Measurements from ENCODE around the gene SIX5.
"Not testable (repeated sequence)": the region's sequence is repeated elsewhere in the genome, so short reads cannot be mapped to it uniquely, and the experiment has no call there.

The SIX5 gene

DNA sequence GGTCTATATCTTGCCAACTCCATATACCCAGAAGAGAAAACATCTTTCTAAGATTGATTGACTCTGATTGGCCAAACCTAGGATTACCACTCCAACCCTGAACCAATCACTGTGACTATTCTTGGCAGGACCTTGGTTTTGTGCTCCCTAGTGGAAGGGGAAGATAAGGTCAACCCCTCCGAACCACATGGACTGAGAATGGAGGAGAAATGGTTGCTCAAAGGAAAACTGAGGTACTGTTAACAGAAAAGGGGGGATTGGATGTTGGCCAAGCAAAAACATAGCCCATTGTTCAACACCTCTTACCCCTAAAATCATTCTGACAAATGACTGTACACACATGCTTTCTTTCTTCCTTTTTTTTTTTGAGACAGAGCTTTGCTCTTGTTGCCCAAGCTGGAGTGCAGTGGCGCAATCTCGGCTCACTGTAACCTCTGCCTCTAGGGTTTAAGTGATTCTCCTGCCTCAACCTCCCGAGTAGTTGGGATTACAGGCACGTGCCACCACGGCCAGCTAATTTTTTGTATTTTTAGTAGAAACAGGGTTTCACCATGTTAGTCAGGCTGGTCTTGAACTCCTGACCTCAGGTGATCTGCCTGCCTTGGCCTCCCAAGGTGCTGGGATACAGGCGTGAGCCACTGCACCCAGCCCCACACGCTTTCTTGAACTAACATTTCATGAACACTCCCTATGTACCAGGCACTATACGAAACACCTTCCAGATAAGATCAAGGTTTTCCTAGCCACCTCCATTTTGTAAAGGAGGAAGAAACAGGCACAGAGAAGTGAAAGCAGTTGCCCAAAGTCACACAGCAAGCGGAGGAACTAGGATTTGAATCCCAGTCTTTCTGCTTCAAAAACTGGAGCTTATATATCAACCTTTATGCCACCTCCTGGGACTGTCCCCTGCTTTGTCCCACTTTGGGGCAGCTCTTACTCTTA is 29.3 kb downstream of the SIX5 start:
- H3K9ac ChIP-seq (ENCODE audit: low read depth in 1 of 2, low read length in 2 of 2) = no peak overlapping the region
- H3K4me3 ChIP-seq (ENCODE audit: low read depth in 1 of 2, low read length in 2 of 2) = no peak overlapping the region
- H3K27ac ChIP-seq (ENCODE audit: low read depth, low read length) = no peak overlapping the region
- H3K27me3 ChIP-seq (ENCODE audit: control insufficient read depth in 1 of 2, insufficient read depth in 2 of 2, low read length in 2 of 2) = no peaks in the 10 kb centered on the region
- H3K4me1 ChIP-seq (ENCODE audit: control insufficient read depth in 1 of 2, insufficient read depth in 2 of 2, low read length in 2 of 2) = no peaks in the 10 kb centered on the region
- no peaks in the 10 kb centered on the region for H3K36me3 ChIP-seq (ENCODE audit: control insufficient read depth in 1 of 2, insufficient read depth in 2 of 2, low read length in 2 of 2)
- H3K9me3 ChIP-seq (ENCODE audit: control insufficient read depth in 1 of 2, low read length in 2 of 2) = no peaks in the 10 kb centered on the region

GRCh38 chr19:45733160-45733810 is 35.8 kb downstream of the SIX5 start, which contains the start of gene MEIOSIN:
Gene MEIOSIN (plus strand): TSS chr19:45733439. CDS start chr19:45735377, 1,938 bp downstream.
- Histone ChIP-seq H3K36me3 (ENCODE audit: control insufficient read depth in 1 of 2, insufficient read depth in 2 of 2, low read length in 2 of 2) (no peaks in the 10 kb centered on the region), H3K9me3 (ENCODE audit: control insufficient read depth in 1 of 2, low read length in 2 of 2) (no peaks in the 10 kb centered on the region), H3K4me1 (ENCODE audit: control insufficient read depth in 1 of 2, insufficient read depth in 2 of 2, low read length in 2 of 2) (peaks cover 4 to 9% of the 10 kb centered on the region in 2 donors), H3K9ac (ENCODE audit: low read depth in 1 of 2, low read length in 2 of 2) (no peak within 1 kb of the TSS), H3K27ac (ENCODE audit: low read depth, low read length) (no peak within 1 kb of the TSS), H3K27me3 (ENCODE audit: control insufficient read depth in 1 of 2, insufficient read depth in 2 of 2, low read length in 2 of 2) (no peaks in the 10 kb centered on the region), H3K4me3 (ENCODE audit: low read depth in 1 of 2, low read length in 2 of 2) (no peak within 1 kb of the TSS)

- peak within 1 kb of the TSS; percentile 61 to 98 for H3K9ac ChIP-seq (ENCODE audit: low read depth in 1 of 2, low read length in 2 of 2)
- no peaks in the 10 kb centered on the region for H3K36me3 ChIP-seq (ENCODE audit: control insufficient read depth in 1 of 2, insufficient read depth in 2 of 2, low read length in 2 of 2)
- H3K27me3 ChIP-seq (ENCODE audit: control insufficient read depth in 1 of 2, insufficient read depth in 2 of 2, low read length in 2 of 2) = no peaks in the 10 kb centered on the region
- H3K9me3 ChIP-seq (ENCODE audit: control insufficient read depth in 1 of 2, low read length in 2 of 2) = no peaks in the 10 kb centered on the region
- peak within 1 kb of the TSS; percentile 90 to 95 for H3K4me3 ChIP-seq (ENCODE audit: low read depth in 1 of 2, low read length in 2 of 2)
- H3K4me1 ChIP-seq (ENCODE audit: control insufficient read depth in 1 of 2, insufficient read depth in 2 of 2, low read length in 2 of 2) = peaks cover 4 to 9% of the 10 kb centered on the region in 2 donors
- peak within 1 kb of the TSS; percentile 53 for H3K27ac ChIP-seq (ENCODE audit: low read depth, low read length)
Observed at GRCh38 chr19:45730368-45731288, 38.4 kb downstream of the SIX5 start, which contains the start of gene FBXO46. Gene FBXO46 (minus strand): TSS chr19:45730896. CDS start chr19:45713495, 17,401 bp downstream.

DNA sequence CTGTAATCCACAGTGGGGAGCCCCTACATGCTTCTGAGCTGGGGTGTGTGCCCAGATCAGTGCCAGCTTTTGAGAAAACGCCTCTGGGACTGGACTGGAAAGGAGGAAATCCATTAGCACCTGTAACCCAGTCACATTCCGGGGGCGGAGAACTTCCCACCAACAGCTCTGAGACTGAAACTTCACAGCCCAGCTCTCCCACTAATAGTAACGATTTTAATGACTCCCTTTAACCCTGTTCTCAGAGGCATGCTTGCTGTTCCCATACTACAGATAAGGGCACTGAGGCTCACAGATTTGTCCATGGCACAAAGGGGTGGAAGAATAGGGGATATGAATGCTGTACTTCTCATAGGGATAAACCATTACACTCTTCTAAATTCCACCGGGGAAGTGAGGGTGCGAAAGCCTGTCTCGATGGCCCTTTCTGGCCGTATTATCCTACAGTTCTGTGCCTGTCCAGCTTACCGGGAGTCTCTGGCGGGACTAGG is 39.2 kb downstream of the SIX5 start:
- H3K27me3 ChIP-seq (ENCODE audit: control insufficient read depth in 1 of 2, insufficient read depth in 2 of 2, low read length in 2 of 2) = no peaks in the 10 kb centered on the region
- H3K4me1 ChIP-seq (ENCODE audit: control insufficient read depth in 1 of 2, insufficient read depth in 2 of 2, low read length in 2 of 2) = peaks cover 4 to 9% of the 10 kb centered on the region in 2 donors
- H3K27ac ChIP-seq (ENCODE audit: low read depth, low read length) = no peak overlapping the region
- H3K36me3 ChIP-seq (ENCODE audit: control insufficient read depth in 1 of 2, insufficient read depth in 2 of 2, low read length in 2 of 2) = no peaks in the 10 kb centered on the region
- peak overlapping the region; percentile 61 to 98 for H3K9ac ChIP-seq (ENCODE audit: low read depth in 1 of 2, low read length in 2 of 2)
- peak overlapping the region; percentile 90 to 95 for H3K4me3 ChIP-seq (ENCODE audit: low read depth in 1 of 2, low read length in 2 of 2)
- H3K9me3 ChIP-seq (ENCODE audit: control insufficient read depth in 1 of 2, low read length in 2 of 2) = no peaks in the 10 kb centered on the region

- H3K4me1 ChIP-seq (ENCODE audit: control insufficient read depth in 1 of 2, insufficient read depth in 2 of 2, low read length in 2 of 2); H3K9ac ChIP-seq (ENCODE audit: low read depth in 1 of 2, low read length in 2 of 2); H3K9me3 ChIP-seq (ENCODE audit: control insufficient read depth in 1 of 2, low read length in 2 of 2); H3K4me3 ChIP-seq (ENCODE audit: low read depth in 1 of 2, low read length in 2 of 2); H3K27ac ChIP-seq (ENCODE audit: low read depth, low read length); H3K27me3 ChIP-seq (ENCODE audit: control insufficient read depth in 1 of 2, insufficient read depth in 2 of 2, low read length in 2 of 2); H3K36me3 ChIP-seq (ENCODE audit: control insufficient read depth in 1 of 2, insufficient read depth in 2 of 2, low read length in 2 of 2): not testable (repeated sequence)
Observed at GRCh38 chr19:45728683-45729082, 40.4 kb downstream of the SIX5 start.

- not testable (repeated sequence) for H3K27ac ChIP-seq (ENCODE audit: low read depth, low read length); H3K4me3 ChIP-seq (ENCODE audit: low read depth in 1 of 2, low read length in 2 of 2); H3K36me3 ChIP-seq (ENCODE audit: control insufficient read depth in 1 of 2, insufficient read depth in 2 of 2, low read length in 2 of 2); H3K9ac ChIP-seq (ENCODE audit: low read depth in 1 of 2, low read length in 2 of 2); H3K9me3 ChIP-seq (ENCODE audit: control insufficient read depth in 1 of 2, low read length in 2 of 2); H3K27me3 ChIP-seq (ENCODE audit: control insufficient read depth in 1 of 2, insufficient read depth in 2 of 2, low read length in 2 of 2)
- peaks cover 22 to 25% of the 10 kb centered on the region in 2 donors for H3K4me1 ChIP-seq (ENCODE audit: control insufficient read depth in 1 of 2, insufficient read depth in 2 of 2, low read length in 2 of 2)
Observed at GRCh38 chr19:45720065-45720464, 49.0 kb downstream of the SIX5 start.

- peaks cover 0 to 2% of the 10 kb centered on the region in 2 donors for H3K36me3 ChIP-seq (ENCODE audit: control insufficient read depth in 1 of 2, insufficient read depth in 2 of 2, low read length in 2 of 2)
- no peaks in the 10 kb centered on the region for H3K9me3 ChIP-seq (ENCODE audit: control insufficient read depth in 1 of 2, low read length in 2 of 2)
- peak overlapping the region; percentile 90 for H3K27ac ChIP-seq (ENCODE audit: low read depth, low read length)
- H3K4me1 ChIP-seq (ENCODE audit: control insufficient read depth in 1 of 2, insufficient read depth in 2 of 2, low read length in 2 of 2) = peaks cover 22 to 25% of the 10 kb centered on the region in 2 donors
- no peaks in the 10 kb centered on the region for H3K27me3 ChIP-seq (ENCODE audit: control insufficient read depth in 1 of 2, insufficient read depth in 2 of 2, low read length in 2 of 2)
- peak overlapping the region; percentile 78 to 89 for H3K9ac ChIP-seq (ENCODE audit: low read depth in 1 of 2, low read length in 2 of 2)
- peak overlapping the region; percentile 64 to 90 for H3K4me3 ChIP-seq (ENCODE audit: low read depth in 1 of 2, low read length in 2 of 2)
Observed at GRCh38 chr19:45717983-45718650, 50.9 kb downstream of the SIX5 start.

DNA sequence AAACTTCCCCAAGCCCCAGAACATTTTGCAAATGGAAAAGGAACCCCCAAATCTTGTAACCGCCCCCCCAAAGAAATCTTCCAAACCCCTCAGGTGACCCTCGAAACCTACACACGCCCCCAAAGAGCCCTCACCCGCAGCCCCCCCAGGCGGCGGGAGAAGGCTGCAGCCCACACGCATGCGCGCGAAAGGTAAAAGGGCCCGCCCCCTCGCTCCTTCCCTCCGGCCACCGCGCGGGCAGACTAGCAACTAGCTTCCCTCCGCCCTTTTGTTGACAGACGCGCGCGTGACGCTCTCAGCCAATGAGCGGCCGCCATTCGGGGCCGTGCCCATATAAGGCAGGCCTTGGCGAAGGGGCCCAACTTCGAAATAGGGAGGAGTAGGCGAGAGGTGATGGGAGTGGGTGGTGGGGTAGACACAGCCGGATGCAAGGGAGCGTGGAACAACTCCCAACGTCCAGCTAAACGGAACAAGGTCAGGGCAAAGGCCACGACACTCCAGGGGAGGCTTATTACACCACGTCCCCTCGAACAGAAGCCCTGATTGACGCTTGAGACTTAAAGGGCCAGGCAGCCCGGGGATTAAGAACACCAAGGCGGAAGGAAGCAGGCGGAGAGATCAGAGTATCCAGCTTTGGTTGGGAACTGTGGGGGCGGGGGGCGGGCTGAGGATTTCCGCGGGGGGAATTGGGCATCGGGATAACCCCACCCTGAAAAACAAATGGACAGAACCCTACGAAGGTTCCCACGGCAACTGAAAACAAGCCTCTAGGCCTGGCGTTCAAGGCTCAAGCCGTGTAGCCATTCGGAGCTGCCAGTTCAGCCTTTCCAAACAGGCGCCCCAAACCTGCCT is 51.7 kb downstream of the SIX5 start:
- H3K9me3 ChIP-seq (ENCODE audit: control insufficient read depth in 1 of 2, low read length in 2 of 2) = no peaks in the 10 kb centered on the region
- H3K36me3 ChIP-seq (ENCODE audit: control insufficient read depth in 1 of 2, insufficient read depth in 2 of 2, low read length in 2 of 2) = no peaks in the 10 kb centered on the region
- no peaks in the 10 kb centered on the region for H3K27me3 ChIP-seq (ENCODE audit: control insufficient read depth in 1 of 2, insufficient read depth in 2 of 2, low read length in 2 of 2)
- peak overlapping the region; percentile 79 to 90 for H3K4me3 ChIP-seq (ENCODE audit: low read depth in 1 of 2, low read length in 2 of 2)
- H3K9ac ChIP-seq (ENCODE audit: low read depth in 1 of 2, low read length in 2 of 2) = peak overlapping the region; percentile 96 to 99
- peaks cover 22 to 25% of the 10 kb centered on the region in 2 donors for H3K4me1 ChIP-seq (ENCODE audit: control insufficient read depth in 1 of 2, insufficient read depth in 2 of 2, low read length in 2 of 2)
- peak overlapping the region; percentile 90 for H3K27ac ChIP-seq (ENCODE audit: low read depth, low read length)
